WI38 (cell line): Measurements from ENCODE around the gene LCN6.

ENCODE experiments used
- H3K4me3 ChIP-seq: 2 replicates; pipeline ENCODE4 v1.5.1; 2011; ENCODE audit warnings: low read depth, mild to moderate bottlenecking, control low read depth, low read length
- TF ChIP-seq, protein P1 (sequence below): IDR thresholded peaks from 2 replicates; pipeline ENCODE4 v1.5.1; 2012; ENCODE audit warnings: low read depth, mild to moderate bottlenecking, control low read depth, low read length

LCN6 gene

DNA sequence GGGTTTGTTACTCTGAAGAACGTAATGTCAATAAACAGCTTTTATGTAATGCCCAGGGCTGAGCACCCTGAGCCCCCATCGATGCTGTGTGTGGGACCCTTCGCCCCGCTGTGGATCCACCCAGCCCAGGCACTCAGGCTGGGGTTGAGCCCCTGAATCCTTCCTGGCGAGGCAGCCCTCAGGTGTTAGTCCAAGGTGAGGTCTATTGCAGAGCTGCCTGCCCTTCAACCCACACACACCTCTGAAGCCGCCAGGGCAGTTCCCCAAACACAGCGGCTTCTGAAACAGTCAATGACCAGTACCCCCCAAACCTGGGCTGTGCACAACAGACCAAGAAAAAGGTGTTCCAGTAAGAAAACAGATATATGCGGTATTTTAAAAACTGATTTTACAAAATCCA is 24.3 kb downstream of the LCN6 start:
- H3K4me3 ChIP-seq = no peak overlapping the region
- TF ChIP-seq, protein P1, sequence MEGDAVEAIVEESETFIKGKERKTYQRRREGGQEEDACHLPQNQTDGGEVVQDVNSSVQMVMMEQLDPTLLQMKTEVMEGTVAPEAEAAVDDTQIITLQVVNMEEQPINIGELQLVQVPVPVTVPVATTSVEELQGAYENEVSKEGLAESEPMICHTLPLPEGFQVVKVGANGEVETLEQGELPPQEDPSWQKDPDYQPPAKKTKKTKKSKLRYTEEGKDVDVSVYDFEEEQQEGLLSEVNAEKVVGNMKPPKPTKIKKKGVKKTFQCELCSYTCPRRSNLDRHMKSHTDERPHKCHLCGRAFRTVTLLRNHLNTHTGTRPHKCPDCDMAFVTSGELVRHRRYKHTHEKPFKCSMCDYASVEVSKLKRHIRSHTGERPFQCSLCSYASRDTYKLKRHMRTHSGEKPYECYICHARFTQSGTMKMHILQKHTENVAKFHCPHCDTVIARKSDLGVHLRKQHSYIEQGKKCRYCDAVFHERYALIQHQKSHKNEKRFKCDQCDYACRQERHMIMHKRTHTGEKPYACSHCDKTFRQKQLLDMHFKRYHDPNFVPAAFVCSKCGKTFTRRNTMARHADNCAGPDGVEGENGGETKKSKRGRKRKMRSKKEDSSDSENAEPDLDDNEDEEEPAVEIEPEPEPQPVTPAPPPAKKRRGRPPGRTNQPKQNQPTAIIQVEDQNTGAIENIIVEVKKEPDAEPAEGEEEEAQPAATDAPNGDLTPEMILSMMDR = no peak

DNA sequence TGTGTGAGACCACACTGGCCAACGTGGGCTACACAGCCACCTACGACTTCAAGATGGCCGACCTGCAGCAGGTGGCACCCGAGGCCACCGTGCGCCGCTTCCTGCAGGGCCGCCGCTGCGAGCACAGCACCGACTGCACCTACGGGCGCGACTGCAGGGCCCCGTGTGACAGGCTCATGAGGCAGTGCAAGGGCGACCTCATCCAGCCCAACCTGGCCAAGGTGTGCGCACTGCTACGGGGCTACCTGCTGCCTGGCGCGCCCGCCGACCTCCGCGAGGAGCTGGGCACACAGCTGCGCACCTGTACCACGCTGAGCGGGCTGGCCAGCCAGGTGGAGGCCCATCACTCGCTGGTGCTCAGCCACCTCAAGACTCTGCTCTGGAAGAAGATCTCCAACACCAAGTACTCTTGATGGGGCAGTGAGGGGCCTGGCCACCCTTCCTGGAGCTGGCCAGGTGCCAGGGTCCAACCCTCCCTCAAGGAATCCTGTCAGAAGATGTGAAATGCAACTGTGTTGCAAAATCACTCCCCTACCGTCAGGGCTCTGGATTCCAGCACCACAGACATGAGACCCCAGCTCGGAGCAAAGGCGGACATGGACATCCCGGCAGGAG is 24.9 kb downstream of the LCN6 start:
- no peak overlapping the region for H3K4me3 ChIP-seq
- TF ChIP-seq, protein P1 = no peak

DNA sequence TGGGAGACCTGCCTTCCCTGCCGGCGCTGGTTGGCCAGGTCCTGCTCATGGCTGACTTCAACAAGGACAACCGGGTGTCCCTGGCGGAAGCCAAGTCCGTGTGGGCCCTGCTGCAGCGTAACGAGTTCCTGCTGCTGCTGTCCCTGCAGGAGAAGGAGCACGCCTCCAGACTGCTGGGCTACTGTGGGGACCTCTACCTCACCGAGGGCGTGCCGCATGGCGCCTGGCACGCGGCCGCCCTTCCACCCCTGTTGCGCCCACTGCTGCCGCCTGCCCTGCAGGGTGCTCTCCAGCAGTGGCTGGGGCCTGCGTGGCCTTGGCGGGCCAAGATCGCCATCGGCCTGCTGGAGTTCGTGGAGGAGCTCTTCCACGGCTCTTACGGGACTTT is 25.4 kb downstream of the LCN6 start:
- TF ChIP-seq, protein P1 = no peak
- H3K4me3 ChIP-seq = no peak overlapping the region

DNA sequence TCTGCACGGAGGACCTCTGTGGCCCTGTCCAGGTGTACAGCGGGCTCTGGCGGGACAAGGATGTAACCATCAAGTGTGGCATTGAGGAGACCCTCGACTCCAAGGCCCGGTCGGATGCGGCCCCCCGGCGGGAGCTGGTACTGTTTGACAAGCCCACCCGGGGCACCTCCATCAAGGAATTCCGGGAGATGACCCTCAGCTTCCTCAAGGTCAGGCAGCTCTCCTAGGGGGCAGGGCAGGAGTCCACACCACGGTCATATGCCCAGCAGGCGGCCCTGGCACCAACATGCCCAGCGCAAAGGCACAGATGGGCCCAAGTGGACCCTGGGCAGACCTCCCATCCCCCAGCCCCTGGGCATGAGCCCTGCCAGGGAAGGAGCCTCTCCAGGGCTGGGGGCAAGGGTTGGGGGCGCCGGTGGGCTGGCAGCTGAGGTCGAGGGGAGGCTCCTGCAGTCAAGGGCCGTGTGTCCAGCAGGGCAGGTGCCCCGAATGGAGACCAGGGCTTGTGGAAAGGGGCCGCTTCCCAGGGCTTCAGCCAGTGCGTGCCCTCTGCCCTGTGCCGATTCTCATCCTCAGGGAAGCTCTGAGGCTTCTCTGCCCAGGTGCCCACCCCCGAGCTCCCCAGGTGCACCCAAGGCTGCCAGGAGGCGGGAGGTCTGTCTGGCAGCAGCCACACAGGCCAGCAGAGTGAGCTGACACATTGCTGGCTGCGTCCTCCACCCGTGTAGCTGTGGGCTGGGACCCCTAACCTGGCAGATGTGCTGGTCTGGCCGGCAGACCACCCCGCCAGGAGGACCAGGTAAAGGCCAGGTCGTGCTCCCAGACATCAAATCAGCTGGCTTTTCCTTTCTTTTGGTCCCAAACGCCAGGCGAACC is 26.0 kb downstream of the LCN6 start:
- no peak overlapping the region for H3K4me3 ChIP-seq
- TF ChIP-seq, protein P1 = no peak

DNA sequence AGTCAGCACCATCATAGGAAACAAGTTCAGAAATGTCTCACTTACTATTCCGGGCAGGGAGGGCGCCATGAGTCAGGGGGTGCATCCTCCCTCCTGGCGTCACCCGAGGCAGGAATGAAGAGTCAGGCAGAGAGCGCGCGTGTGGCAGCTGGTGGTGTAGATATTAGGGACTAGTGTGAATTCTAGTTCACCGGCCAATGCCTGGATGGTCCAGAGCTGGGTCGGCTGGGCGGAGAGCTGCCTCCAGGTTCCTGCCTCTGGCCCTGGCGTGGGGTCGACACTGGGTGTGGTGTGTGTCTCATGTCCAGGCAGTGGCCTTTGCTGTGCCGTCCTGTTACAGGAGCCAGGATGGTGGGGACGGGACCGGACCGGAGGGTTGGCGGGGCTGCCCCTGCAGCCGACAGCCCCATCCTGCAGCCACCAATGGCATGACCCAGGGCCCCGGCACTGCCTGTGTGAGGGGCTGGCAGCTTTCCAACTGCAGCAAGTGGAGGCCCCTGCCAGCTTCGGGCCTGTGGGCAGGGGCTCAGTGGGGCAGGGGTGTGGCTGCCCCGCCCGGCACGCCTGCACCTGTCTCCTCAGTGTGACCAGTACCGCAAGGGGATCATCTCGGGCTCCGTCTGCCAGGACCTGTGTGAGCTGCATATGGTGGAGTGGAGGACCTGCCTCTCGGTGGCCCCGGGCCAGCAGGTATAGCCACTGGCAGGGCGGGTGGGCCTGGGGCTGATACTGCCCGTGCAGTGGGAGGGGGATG is 26.8 kb downstream of the LCN6 start:
- TF ChIP-seq, protein P1 = no peak
- H3K4me3 ChIP-seq = no peak overlapping the region

DNA sequence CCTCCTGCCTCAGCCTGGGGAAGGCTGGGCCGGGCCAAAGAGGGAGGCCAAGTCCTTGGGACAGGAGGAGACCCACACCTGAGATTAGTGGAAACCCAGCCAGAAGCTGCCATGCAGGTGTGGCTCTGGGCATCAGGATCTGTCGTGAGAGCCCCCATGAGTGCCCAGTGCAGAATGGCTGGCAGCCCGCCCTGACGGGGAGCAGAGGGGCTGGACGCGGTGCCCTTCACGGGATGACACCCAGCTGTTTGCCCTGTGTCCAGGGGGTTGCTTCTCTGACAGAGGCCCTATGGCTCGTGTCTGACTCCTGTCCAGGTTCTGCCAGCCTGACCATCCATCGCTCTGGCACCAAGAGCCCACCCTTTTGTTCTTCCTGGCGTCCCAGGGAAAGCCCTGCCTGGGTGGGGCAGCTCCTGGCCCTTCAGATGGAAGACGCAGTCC is 27.4 kb downstream of the LCN6 start:
- TF ChIP-seq, protein P1 = no peak
- H3K4me3 ChIP-seq = no peak overlapping the region
